ENCODE results near the gene PIEZO1.
A peak's percentile ranks its signal among the peaks of the same experiment; 100 is the strongest.

DNA sequence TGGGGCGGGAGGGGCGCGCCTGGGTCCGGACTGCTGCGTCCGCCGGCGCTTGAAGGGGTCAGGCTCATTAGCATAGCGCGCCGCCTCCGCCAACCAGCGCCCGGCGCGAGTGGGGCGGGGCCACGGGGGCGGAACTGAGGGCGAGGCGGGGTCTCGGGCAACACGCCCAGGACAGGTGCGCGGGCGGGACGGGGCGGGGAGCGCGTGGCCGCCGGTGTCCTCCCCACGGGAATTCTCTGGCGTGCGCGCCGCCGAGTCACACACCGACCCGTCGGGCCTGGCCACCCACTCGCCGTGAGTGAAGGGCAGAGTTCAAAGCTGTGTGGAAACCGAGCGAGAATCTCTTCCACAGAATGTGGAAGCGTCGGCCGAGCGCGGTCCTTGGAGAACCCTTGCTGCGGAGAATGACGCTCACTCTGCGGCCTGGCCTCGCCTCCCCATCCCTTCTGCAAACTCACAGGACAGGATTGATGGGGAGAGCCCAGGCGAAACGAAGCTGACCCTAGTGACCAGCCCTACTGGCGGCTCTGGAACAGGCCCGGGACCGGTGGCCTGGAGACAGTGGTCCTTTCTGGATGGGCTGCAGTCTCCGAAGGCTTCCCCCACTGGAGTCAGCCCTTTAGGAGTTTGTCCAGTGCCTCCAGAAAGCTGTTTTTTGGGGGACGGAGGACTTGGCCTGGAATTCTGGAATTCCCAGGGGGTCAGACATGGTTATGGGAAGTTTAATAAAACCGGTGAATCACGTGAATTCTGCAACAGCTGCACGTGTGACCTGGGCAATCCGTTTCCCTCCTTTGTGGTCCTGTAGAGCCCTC, 98.4 kb downstream of the PIEZO1 start, which contains the start of gene SNAI3:
- TF ChIP-seq, protein P1, sequence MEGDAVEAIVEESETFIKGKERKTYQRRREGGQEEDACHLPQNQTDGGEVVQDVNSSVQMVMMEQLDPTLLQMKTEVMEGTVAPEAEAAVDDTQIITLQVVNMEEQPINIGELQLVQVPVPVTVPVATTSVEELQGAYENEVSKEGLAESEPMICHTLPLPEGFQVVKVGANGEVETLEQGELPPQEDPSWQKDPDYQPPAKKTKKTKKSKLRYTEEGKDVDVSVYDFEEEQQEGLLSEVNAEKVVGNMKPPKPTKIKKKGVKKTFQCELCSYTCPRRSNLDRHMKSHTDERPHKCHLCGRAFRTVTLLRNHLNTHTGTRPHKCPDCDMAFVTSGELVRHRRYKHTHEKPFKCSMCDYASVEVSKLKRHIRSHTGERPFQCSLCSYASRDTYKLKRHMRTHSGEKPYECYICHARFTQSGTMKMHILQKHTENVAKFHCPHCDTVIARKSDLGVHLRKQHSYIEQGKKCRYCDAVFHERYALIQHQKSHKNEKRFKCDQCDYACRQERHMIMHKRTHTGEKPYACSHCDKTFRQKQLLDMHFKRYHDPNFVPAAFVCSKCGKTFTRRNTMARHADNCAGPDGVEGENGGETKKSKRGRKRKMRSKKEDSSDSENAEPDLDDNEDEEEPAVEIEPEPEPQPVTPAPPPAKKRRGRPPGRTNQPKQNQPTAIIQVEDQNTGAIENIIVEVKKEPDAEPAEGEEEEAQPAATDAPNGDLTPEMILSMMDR (IDR thresholded peaks at IDR 0.05) = peak in 1 of 6 experiments; percentile 5
- no peak for TF ChIP-seq POLR2A (IDR thresholded peaks at IDR 0.05)
